Measurements from ENCODE around the gene SMNDC1.

DNA sequence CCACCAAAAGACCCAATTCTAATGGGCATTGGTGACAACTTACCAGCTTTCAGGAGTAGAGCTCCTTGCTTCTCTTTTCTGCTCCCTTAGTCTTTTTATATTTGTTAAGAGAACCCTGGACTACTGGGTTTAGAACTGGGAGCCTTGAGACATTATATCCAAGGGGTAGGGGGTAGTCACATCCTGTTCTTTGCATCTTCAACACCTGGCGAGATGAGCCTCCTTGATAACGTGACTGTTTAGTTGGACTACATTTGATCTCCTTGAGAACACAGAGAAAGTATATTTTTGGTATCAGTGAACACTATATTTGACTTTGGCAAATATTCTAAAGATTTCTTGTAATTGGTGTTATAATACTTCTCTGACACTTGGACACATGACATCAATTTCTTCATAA lies 9.0 kb upstream of the SMNDC1 start:
- TF ChIP-seq, protein P1, sequence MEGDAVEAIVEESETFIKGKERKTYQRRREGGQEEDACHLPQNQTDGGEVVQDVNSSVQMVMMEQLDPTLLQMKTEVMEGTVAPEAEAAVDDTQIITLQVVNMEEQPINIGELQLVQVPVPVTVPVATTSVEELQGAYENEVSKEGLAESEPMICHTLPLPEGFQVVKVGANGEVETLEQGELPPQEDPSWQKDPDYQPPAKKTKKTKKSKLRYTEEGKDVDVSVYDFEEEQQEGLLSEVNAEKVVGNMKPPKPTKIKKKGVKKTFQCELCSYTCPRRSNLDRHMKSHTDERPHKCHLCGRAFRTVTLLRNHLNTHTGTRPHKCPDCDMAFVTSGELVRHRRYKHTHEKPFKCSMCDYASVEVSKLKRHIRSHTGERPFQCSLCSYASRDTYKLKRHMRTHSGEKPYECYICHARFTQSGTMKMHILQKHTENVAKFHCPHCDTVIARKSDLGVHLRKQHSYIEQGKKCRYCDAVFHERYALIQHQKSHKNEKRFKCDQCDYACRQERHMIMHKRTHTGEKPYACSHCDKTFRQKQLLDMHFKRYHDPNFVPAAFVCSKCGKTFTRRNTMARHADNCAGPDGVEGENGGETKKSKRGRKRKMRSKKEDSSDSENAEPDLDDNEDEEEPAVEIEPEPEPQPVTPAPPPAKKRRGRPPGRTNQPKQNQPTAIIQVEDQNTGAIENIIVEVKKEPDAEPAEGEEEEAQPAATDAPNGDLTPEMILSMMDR (IDR thresholded peaks at IDR 0.05; ENCODE audit: insufficient read depth, low read length) = no peak
- TF ChIP-seq POLR2AphosphoS5 (IDR thresholded peaks at IDR 0.05; ENCODE audit: low read depth) = no peak
